Transverse colon (tissue), 4 donors: Measurements from ENCODE around the gene LRRC57.

ENCODE experiments used
- CTCF ChIP-seq, 5 experiments: fragments of 200-600 bp in 3 of 5; fragments of 450-650 bp in 2 of 5; sonication (generic) in 3 of 5; IDR thresholded peaks; 1 replicate in 2 of 5; 2 replicates in 3 of 5; pipeline ENCODE4 v1.5.1; 2016 to 2017; ENCODE audit warnings: antibody characterized with exemption in 5 of 5, inconsistent platforms in 3 of 5, mild to moderate bottlenecking in 2 of 5, moderate library complexity in 1 of 5
- EP300 ChIP-seq: sonication (generic); formaldehyde crosslinking; IDR thresholded peaks from one replicate; pipeline ENCODE4 v1.6.1; 2017; ENCODE audit warnings: antibody characterized with exemption, low read depth
- POLR2AphosphoS5 ChIP-seq, 3 donors: sonication (generic); formaldehyde crosslinking; IDR thresholded peaks; one replicate each; pipeline ENCODE4 v1.6.1; 2016; ENCODE audit warnings: antibody characterized with exemption in 3 of 3

GRCh38 chr15:42494998-42495360, 53.6 kb downstream of the LRRC57 start:
- TF ChIP-seq CTCF (IDR thresholded peaks at IDR 0.05) (no peak), EP300 (no peak), POLR2AphosphoS5 (IDR thresholded peaks at IDR 0.05) (no peak)
